ENCODE measurements around the gene NOL12. TPM values are rescaled to one million over a fixed set of nuclear protein-coding genes. Genes with fewer than 3 reads are reported as not detected.

Gene NOL12
- total RNA-seq, 1 experiment from 2014 or later = 32.7 TPM

GRCh38 chr22:37740455-37741311, 54.5 kb downstream of the NOL12 start:
- H3K4me1 ChIP-seq (ENCODE audit: control insufficient read depth, insufficient read depth, low read length) = peaks cover 17% of the 10 kb centered on the region
- intact Hi-C loops (cut with micrococcal nuclease; ENCODE audit: unreplicated experiment) (no loop called here), in situ Hi-C loops (cut with HindIII; ENCODE audit: low pct_unique_long_range_greater_than_20kb, low sequenced_read_pairs) (no loop called here)
- POLR2A ChIA-PET = interaction anchor here (0.9 kb wide), 1 partner anchor 9 kb away, joined by 3 read pairs; no protein-coding TSS in a partner anchor
- CTCF ChIA-PET = no interaction called here
- no peak overlapping the region for H3K27ac ChIP-seq (ENCODE audit: low read length)
- H3K9me3 ChIP-seq (ENCODE audit: control insufficient read depth, insufficient read depth, low read depth, low read length) = no peaks in the 10 kb centered on the region
- H3K36me3 ChIP-seq (ENCODE audit: control insufficient read depth, insufficient read depth, low read length) = no peaks in the 10 kb centered on the region; the same call in 1 of the 2 replicates
- TF ChIP-seq CTCF (IDR thresholded peaks at IDR 0.05) = no peak
- no peak for TF ChIP-seq TCF7L2 (IDR thresholded peaks at IDR 0.05; ENCODE audit: low read depth, low read length)
- TF ChIP-seq SIN3A (IDR thresholded peaks at IDR 0.05; ENCODE audit: borderline replicate concordance, insufficient read depth, low read depth, low read length) = no peak
- no peak for TF ChIP-seq POLR2AphosphoS5 (IDR thresholded peaks at IDR 0.05; ENCODE audit: low read depth, low read length)
- TF ChIP-seq, protein P1, sequence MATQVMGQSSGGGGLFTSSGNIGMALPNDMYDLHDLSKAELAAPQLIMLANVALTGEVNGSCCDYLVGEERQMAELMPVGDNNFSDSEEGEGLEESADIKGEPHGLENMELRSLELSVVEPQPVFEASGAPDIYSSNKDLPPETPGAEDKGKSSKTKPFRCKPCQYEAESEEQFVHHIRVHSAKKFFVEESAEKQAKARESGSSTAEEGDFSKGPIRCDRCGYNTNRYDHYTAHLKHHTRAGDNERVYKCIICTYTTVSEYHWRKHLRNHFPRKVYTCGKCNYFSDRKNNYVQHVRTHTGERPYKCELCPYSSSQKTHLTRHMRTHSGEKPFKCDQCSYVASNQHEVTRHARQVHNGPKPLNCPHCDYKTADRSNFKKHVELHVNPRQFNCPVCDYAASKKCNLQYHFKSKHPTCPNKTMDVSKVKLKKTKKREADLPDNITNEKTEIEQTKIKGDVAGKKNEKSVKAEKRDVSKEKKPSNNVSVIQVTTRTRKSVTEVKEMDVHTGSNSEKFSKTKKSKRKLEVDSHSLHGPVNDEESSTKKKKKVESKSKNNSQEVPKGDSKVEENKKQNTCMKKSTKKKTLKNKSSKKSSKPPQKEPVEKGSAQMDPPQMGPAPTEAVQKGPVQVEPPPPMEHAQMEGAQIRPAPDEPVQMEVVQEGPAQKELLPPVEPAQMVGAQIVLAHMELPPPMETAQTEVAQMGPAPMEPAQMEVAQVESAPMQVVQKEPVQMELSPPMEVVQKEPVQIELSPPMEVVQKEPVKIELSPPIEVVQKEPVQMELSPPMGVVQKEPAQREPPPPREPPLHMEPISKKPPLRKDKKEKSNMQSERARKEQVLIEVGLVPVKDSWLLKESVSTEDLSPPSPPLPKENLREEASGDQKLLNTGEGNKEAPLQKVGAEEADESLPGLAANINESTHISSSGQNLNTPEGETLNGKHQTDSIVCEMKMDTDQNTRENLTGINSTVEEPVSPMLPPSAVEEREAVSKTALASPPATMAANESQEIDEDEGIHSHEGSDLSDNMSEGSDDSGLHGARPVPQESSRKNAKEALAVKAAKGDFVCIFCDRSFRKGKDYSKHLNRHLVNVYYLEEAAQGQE (IDR thresholded peaks at IDR 0.05; ENCODE audit: insufficient read depth in 1 of 2, low read depth in 2 of 2, low read length in 1 of 2) = no peak
- no peak for ATAC-seq
- BruUV-seq (replicated peaks) = no TSS peak
- no peak for DNase-seq (ENCODE audit: low read depth, low spot score)
- H3K4me3 ChIP-seq (ENCODE audit: low read depth in 2 of 2, low read length in 2 of 2) = no peak overlapping the region
- no peaks in the 10 kb centered on the region for H3K27me3 ChIP-seq (ENCODE audit: control insufficient read depth, insufficient read depth, low read length)

- ChIA-PET CTCF (no interaction called here), POLR2A (interaction anchor here (0.9 kb wide), 1 partner anchor 9 kb away, joined by 3 read pairs; no protein-coding TSS in a partner anchor)
- intact Hi-C loops (cut with micrococcal nuclease; ENCODE audit: unreplicated experiment) = no loop called here
- H3K27me3 ChIP-seq (ENCODE audit: control insufficient read depth, insufficient read depth, low read length) = no peaks in the 10 kb centered on the region
- H3K27ac ChIP-seq (ENCODE audit: low read length) = no peak overlapping the region
- in situ Hi-C loops (cut with HindIII; ENCODE audit: low pct_unique_long_range_greater_than_20kb, low sequenced_read_pairs) = no loop called here
- H3K36me3 ChIP-seq (ENCODE audit: control insufficient read depth, insufficient read depth, low read length) = no peaks in the 10 kb centered on the region; the same call in 1 of the 2 replicates
- no peaks in the 10 kb centered on the region for H3K9me3 ChIP-seq (ENCODE audit: control insufficient read depth, insufficient read depth, low read depth, low read length)
- TF ChIP-seq POLR2AphosphoS5 (IDR thresholded peaks at IDR 0.05; ENCODE audit: low read depth, low read length) = no peak
- no peak for TF ChIP-seq TCF7L2 (IDR thresholded peaks at IDR 0.05; ENCODE audit: low read depth, low read length)
- no peak for TF ChIP-seq CTCF (IDR thresholded peaks at IDR 0.05)
- no peak for TF ChIP-seq SIN3A (IDR thresholded peaks at IDR 0.05; ENCODE audit: borderline replicate concordance, insufficient read depth, low read depth, low read length)
- TF ChIP-seq, protein P1 (IDR thresholded peaks at IDR 0.05; ENCODE audit: insufficient read depth in 1 of 2, low read depth in 2 of 2, low read length in 1 of 2) = no peak
- peaks cover 17% of the 10 kb centered on the region for H3K4me1 ChIP-seq (ENCODE audit: control insufficient read depth, insufficient read depth, low read length)
- DNase-seq (ENCODE audit: low read depth, low spot score) (no peak), ATAC-seq (no peak)
- H3K4me3 ChIP-seq (ENCODE audit: low read depth in 2 of 2, low read length in 2 of 2) = no peak overlapping the region
- BruUV-seq (replicated peaks) = no TSS peak
These were observed 55.2 kb downstream of the NOL12 start for GRCh38 chr22:37741312-37741795.

All from Panc1 (cell line).